Measurements from ENCODE around the gene CNNM2. TPM values are rescaled to one million over a fixed set of nuclear protein-coding genes. Genes with fewer than 3 reads are reported as not detected.
"Not testable (repeated sequence)": the region's sequence is repeated elsewhere in the genome, so short reads cannot be mapped to it uniquely, and the experiment has no call there.

The CNNM2 gene
- total RNA-seq, 1 donor from 2014 or later, result 9.6 TPM

DNA sequence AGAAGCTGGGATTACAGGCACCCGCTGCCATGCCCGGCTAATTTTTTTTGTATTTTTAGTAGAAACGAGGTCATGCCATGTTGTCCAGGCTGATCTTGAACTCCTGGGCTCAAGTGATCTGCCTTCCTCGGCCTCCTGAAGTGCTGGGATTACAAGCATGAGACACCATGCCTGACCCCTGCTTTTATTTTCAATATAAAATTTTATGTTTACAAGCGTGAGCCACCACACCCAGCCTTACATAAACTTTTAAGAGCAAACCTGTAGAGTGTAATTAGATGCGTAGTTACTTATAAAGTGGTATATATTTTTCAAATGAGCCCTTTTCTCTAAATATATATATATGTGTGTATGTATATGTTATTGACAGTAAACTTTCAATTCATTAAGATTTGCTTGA, 8.7 kb downstream of the CNNM2 start:
- TF ChIP-seq CTCF (conservative IDR thresholded peaks at IDR 0.05), result no peak
- Mint-ChIP-seq H3K4me1 (peaks cover 18% of the 10 kb centered on the region), H3K9me3 (no peaks in the 10 kb centered on the region), H3K4me3 (no peak overlapping the region), H3K36me3 (ENCODE audit: low read depth) (peaks cover 10% of the 10 kb centered on the region), H3K27ac (ENCODE audit: unreplicated experiment) (no peak overlapping the region), H3K27me3 (ENCODE audit: low read depth) (peaks cover 3% of the 10 kb centered on the region)
- DNase-seq (ENCODE audit: low read depth, low spot score), result no peak

GRCh38 chr10:102927311-102928010, 9.4 kb downstream of the CNNM2 start:
- H3K9me3 Mint-ChIP-seq, result no peaks in the 10 kb centered on the region
- TF ChIP-seq CTCF (conservative IDR thresholded peaks at IDR 0.05), result no peak
- no peak for DNase-seq (ENCODE audit: low read depth, low spot score)
- H3K27ac Mint-ChIP-seq (ENCODE audit: unreplicated experiment), result peak overlapping the region; percentile 23
- H3K36me3 Mint-ChIP-seq (ENCODE audit: low read depth), result peaks cover 12% of the 10 kb centered on the region
- H3K27me3 Mint-ChIP-seq (ENCODE audit: low read depth), result peaks cover under 1% of the 10 kb centered on the region
- H3K4me1 Mint-ChIP-seq, result peaks cover 12% of the 10 kb centered on the region
- H3K4me3 Mint-ChIP-seq, result no peak overlapping the region

- not testable (repeated sequence) for H3K27ac Mint-ChIP-seq (ENCODE audit: unreplicated experiment); H3K9me3 Mint-ChIP-seq
Observed at GRCh38 chr10:102928442-102928841, 10.3 kb downstream of the CNNM2 start.

GRCh38 chr10:102930720-102931119, 12.6 kb downstream of the CNNM2 start:
- DNase-seq (ENCODE audit: low read depth, low spot score), result no peak
- no peaks in the 10 kb centered on the region for H3K27me3 Mint-ChIP-seq (ENCODE audit: low read depth)
- no peaks in the 10 kb centered on the region for H3K4me1 Mint-ChIP-seq
- H3K27ac Mint-ChIP-seq (ENCODE audit: unreplicated experiment), result no peak overlapping the region
- no peaks in the 10 kb centered on the region for H3K9me3 Mint-ChIP-seq
- TF ChIP-seq CTCF (conservative IDR thresholded peaks at IDR 0.05), result no peak
- H3K36me3 Mint-ChIP-seq (ENCODE audit: low read depth), result peaks cover 11% of the 10 kb centered on the region
- no peak overlapping the region for H3K4me3 Mint-ChIP-seq

More at GRCh38 chr10:102928442-102928841, 10.3 kb downstream of the CNNM2 start:
- not testable (repeated sequence) for H3K4me1 Mint-ChIP-seq; DNase-seq (ENCODE audit: low read depth, low spot score); H3K27me3 Mint-ChIP-seq (ENCODE audit: low read depth); H3K4me3 Mint-ChIP-seq
- peaks cover 11% of the 10 kb centered on the region for H3K36me3 Mint-ChIP-seq (ENCODE audit: low read depth)

DNA sequence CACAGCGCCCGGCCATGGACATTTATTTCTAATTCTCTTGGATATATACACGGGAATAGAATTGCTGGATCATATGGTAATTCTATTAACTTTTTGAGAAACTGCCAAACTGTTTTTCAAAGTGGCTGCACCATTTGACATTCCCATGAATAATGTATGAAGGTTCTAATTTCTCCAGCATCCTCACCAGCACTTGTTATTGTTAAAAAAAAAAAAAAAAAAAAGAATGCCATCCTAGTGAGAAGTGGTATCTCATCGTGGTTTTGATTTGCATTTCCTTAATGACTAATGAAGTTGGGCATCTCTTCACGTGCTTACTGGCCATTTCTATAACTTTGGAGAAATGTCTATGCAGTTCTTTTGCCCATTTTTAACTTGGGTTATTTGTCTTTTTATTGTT, 13.5 kb downstream of the CNNM2 start:
- no peak overlapping the region for H3K27ac Mint-ChIP-seq (ENCODE audit: unreplicated experiment)
- no peak for DNase-seq (ENCODE audit: low read depth, low spot score)
- H3K36me3 Mint-ChIP-seq (ENCODE audit: low read depth), result peaks cover 11% of the 10 kb centered on the region
- no peaks in the 10 kb centered on the region for H3K4me1 Mint-ChIP-seq
- H3K27me3 Mint-ChIP-seq (ENCODE audit: low read depth), result no peaks in the 10 kb centered on the region
- no peak overlapping the region for H3K4me3 Mint-ChIP-seq
- no peak for TF ChIP-seq CTCF (conservative IDR thresholded peaks at IDR 0.05)
- H3K9me3 Mint-ChIP-seq, result no peaks in the 10 kb centered on the region

GRCh38 chr10:102935505-102935904, 17.4 kb downstream of the CNNM2 start:
- no peak overlapping the region for H3K27ac Mint-ChIP-seq (ENCODE audit: unreplicated experiment)
- H3K36me3 Mint-ChIP-seq (ENCODE audit: low read depth), result peaks cover 7% of the 10 kb centered on the region
- no peak overlapping the region for H3K4me3 Mint-ChIP-seq
- TF ChIP-seq CTCF (conservative IDR thresholded peaks at IDR 0.05), result no peak
- H3K9me3 Mint-ChIP-seq, result no peaks in the 10 kb centered on the region
- no peaks in the 10 kb centered on the region for H3K27me3 Mint-ChIP-seq (ENCODE audit: low read depth)
- no peak for DNase-seq (ENCODE audit: low read depth, low spot score)
- no peaks in the 10 kb centered on the region for H3K4me1 Mint-ChIP-seq
